ENCODE measurements around the gene CST7.
"Not testable (repeated sequence)": the region's sequence is repeated elsewhere in the genome, so short reads cannot be mapped to it uniquely, and the experiment has no call there.

Gene CST7

GRCh38 chr20:24948939-24949679 is at the start of gene CST7:
Gene CST7, plus strand, starts transcription at chr20:24949269. Its CDS starts 237 bp downstream, at chr20:24949506.
- peak; percentile 86 for DNase-seq

- DNase-seq = no peak
Measured at GRCh38 chr20:24906806-24907205, 42.3 kb upstream of the CST7 start.

- no peak for DNase-seq
Measured at GRCh38 chr20:24908642-24909041, 40.4 kb upstream of the CST7 start.

- DNase-seq = no peak
Measured at GRCh38 chr20:24909086-24909780, 39.8 kb upstream of the CST7 start.

- DNase-seq = no peak
Measured at GRCh38 chr20:24909861-24910260, 39.2 kb upstream of the CST7 start.

- DNase-seq = no peak
Measured at GRCh38 chr20:24910461-24910860, 38.6 kb upstream of the CST7 start.

- no peak for DNase-seq
Measured at GRCh38 chr20:24911461-24911860, 37.6 kb upstream of the CST7 start.

- no peak for DNase-seq
Measured at GRCh38 chr20:24912397-24913075, 36.5 kb upstream of the CST7 start.

GRCh38 chr20:24913076-24913628 is 35.9 kb upstream of the CST7 start:
- no peak for DNase-seq

GRCh38 chr20:24914388-24915241 is 34.5 kb upstream of the CST7 start:
- no peak for DNase-seq

GRCh38 chr20:24915440-24915839 is 33.6 kb upstream of the CST7 start:
- DNase-seq = no peak

- no peak for DNase-seq
Measured at GRCh38 chr20:24915892-24916291, 33.2 kb upstream of the CST7 start.

GRCh38 chr20:24916412-24916811 is 32.7 kb upstream of the CST7 start:
- DNase-seq = no peak

GRCh38 chr20:24917056-24917455 is 32.0 kb upstream of the CST7 start:
- DNase-seq = no peak

- peak; percentile 69 for DNase-seq
Measured at GRCh38 chr20:24917797-24918578, 31.1 kb upstream of the CST7 start.

- no peak for DNase-seq
Measured at GRCh38 chr20:24918579-24919566, 30.2 kb upstream of the CST7 start.

- DNase-seq = not testable (repeated sequence)
Measured at GRCh38 chr20:24919665-24920064, 29.4 kb upstream of the CST7 start.

- DNase-seq = not testable (repeated sequence)
Measured at GRCh38 chr20:24920706-24921105, 28.4 kb upstream of the CST7 start.

- not testable (repeated sequence) for DNase-seq
Measured at GRCh38 chr20:24929259-24929658, 19.8 kb upstream of the CST7 start.

Data from activated CD4-positive, alpha-beta T cell treated with anti-CD3 and anti-CD28 coated beads for 48 hours (primary cell).